ENCODE measurements around the gene GSS. TPM values are rescaled to one million over a fixed set of nuclear protein-coding genes. Genes with fewer than 3 reads are reported as not detected.

The GSS gene
- total RNA-seq, 1 experiment from 2014 or later = 131 TPM

DNA sequence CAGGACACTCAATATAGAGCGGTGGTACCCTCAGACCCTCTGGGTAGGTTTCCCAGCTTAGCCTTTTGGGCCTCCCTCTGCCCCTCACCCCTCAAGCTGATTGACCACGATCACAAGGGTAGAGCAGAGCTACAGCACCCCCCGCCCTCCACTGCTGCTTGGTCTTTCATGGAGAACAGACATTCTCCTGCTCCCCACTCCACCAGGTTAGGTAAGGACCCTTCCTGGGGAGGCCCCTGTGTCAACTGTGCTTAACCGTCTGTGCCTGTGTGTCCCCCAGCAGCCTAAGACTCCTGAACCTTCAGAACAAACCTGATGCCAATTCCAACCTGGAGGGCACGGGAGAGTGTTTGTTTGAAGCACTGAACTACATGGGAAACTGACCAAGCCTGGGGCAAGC lies 11.8 kb upstream of the GSS start:
- Histone ChIP-seq H3K79me2 (ENCODE audit: low read depth) (no peaks in the 10 kb centered on the region), H3K27ac (no peak overlapping the region), H3F3A (ENCODE audit: insufficient read depth, low read depth) (no peaks in the 10 kb centered on the region), H3K9me2 (ENCODE audit: insufficient read depth) (no peaks in the 10 kb centered on the region), H2AFZ (no peak overlapping the region), H3K36me3 (ENCODE audit: low read depth) (no peaks in the 10 kb centered on the region), H3K4me2 (no peak overlapping the region), H3K4me3 (no peak overlapping the region), H3K27me3 (ENCODE audit: insufficient read depth, low read depth) (no peaks in the 10 kb centered on the region), H3K9me3 (ENCODE audit: insufficient read depth, low read depth) (no peaks in the 10 kb centered on the region), H3K4me1 (replicated peaks; ENCODE audit: insufficient read depth) (no peaks in the 10 kb centered on the region), H4K20me1 (ENCODE audit: insufficient read depth) (no peaks in the 10 kb centered on the region)
- ChIA-PET POLR2A (ENCODE audit: unreplicated experiment) (interaction anchor here (0.7 kb wide), 1 partner anchor 76 kb away, joined by 3 read pairs; no protein-coding TSS in a partner anchor), CTCF (no interaction called here)
- intact Hi-C loops (cut with micrococcal nuclease; ENCODE audit: unreplicated experiment) = no loop called here
- TF ChIP-seq, protein P1, sequence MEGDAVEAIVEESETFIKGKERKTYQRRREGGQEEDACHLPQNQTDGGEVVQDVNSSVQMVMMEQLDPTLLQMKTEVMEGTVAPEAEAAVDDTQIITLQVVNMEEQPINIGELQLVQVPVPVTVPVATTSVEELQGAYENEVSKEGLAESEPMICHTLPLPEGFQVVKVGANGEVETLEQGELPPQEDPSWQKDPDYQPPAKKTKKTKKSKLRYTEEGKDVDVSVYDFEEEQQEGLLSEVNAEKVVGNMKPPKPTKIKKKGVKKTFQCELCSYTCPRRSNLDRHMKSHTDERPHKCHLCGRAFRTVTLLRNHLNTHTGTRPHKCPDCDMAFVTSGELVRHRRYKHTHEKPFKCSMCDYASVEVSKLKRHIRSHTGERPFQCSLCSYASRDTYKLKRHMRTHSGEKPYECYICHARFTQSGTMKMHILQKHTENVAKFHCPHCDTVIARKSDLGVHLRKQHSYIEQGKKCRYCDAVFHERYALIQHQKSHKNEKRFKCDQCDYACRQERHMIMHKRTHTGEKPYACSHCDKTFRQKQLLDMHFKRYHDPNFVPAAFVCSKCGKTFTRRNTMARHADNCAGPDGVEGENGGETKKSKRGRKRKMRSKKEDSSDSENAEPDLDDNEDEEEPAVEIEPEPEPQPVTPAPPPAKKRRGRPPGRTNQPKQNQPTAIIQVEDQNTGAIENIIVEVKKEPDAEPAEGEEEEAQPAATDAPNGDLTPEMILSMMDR (conservative IDR thresholded peaks at IDR 0.05) = no peak
- TF ChIP-seq EZH2 (IDR thresholded peaks at IDR 0.05; ENCODE audit: low read depth) = no peak
- no TSS peak for BruUV-seq (replicated peaks)
- no peak for DNase-seq

DNA sequence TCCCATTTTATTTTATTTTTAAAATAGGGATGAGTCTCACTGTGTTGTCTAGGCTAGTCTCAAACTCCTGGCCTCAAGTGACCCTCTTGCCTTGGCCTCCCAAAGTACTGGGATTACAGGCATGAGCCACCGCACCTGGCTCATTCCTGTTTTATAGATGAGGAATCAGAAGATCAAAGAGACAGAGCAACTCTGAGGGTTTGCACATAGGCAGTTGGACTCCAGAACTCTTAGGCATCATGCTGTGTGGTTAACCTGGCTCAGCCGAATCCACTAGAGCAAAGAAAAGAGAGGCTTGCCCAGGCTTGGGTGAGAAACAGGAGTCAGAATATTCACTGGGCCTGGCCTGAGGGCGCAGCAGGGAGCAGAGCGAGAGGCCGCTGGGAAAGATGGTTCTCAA lies 9.4 kb upstream of the GSS start:
- CTCF ChIA-PET = no interaction called here
- H3K79me2 ChIP-seq (ENCODE audit: low read depth) = no peaks in the 10 kb centered on the region
- TF ChIP-seq, protein P1 (conservative IDR thresholded peaks at IDR 0.05) = no peak
- TF ChIP-seq EZH2 (IDR thresholded peaks at IDR 0.05; ENCODE audit: low read depth) = no peak
- DNase-seq = no peak
- POLR2A ChIA-PET (ENCODE audit: unreplicated experiment) = no interaction called here
- no peak overlapping the region for H3K27ac ChIP-seq
- H3K4me3 ChIP-seq = no peak overlapping the region
- no peaks in the 10 kb centered on the region for H3K9me3 ChIP-seq (ENCODE audit: insufficient read depth, low read depth)
- H3K27me3 ChIP-seq (ENCODE audit: insufficient read depth, low read depth) = no peaks in the 10 kb centered on the region
- no peaks in the 10 kb centered on the region for H3F3A ChIP-seq (ENCODE audit: insufficient read depth, low read depth)
- no peaks in the 10 kb centered on the region for H3K9me2 ChIP-seq (ENCODE audit: insufficient read depth)
- BruUV-seq (replicated peaks) = no TSS peak
- no peaks in the 10 kb centered on the region for H4K20me1 ChIP-seq (ENCODE audit: insufficient read depth)
- H3K4me2 ChIP-seq = no peak overlapping the region
- H3K4me1 ChIP-seq (replicated peaks; ENCODE audit: insufficient read depth) = no peaks in the 10 kb centered on the region
- no peaks in the 10 kb centered on the region for H3K36me3 ChIP-seq (ENCODE audit: low read depth)
- intact Hi-C loops (cut with micrococcal nuclease; ENCODE audit: unreplicated experiment) = no loop called here
- H2AFZ ChIP-seq = no peak overlapping the region

DNA sequence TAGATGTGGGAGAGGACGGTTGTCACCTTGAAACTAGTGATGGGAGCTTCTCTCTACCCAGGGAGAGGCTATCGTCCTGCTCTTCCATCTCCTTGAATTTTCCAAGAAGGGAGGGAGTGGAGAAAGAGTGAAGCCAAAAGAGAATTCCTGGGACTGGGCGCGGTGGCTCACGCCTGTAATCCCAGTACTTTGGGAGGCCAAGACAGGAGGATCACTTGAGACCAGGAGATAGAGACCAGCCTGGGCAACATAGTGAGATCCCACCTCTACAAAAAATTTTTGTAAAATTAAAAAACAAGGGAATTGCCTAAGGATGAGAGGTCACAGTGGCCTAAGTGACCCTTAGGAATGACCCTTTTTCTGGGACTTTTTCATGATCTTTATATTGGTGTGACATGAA lies 8.9 kb upstream of the GSS start:
- Histone ChIP-seq H3K4me3 (no peak overlapping the region), H3K4me1 (replicated peaks; ENCODE audit: insufficient read depth) (no peaks in the 10 kb centered on the region), H3K4me2 (no peak overlapping the region), H3K27ac (no peak overlapping the region), H3K79me2 (ENCODE audit: low read depth) (no peaks in the 10 kb centered on the region), H3K9me3 (ENCODE audit: insufficient read depth, low read depth) (no peaks in the 10 kb centered on the region), H3K9me2 (ENCODE audit: insufficient read depth) (no peaks in the 10 kb centered on the region), H4K20me1 (ENCODE audit: insufficient read depth) (no peaks in the 10 kb centered on the region), H3K36me3 (ENCODE audit: low read depth) (no peaks in the 10 kb centered on the region), H3K27me3 (ENCODE audit: insufficient read depth, low read depth) (no peaks in the 10 kb centered on the region), H2AFZ (no peak overlapping the region), H3F3A (ENCODE audit: insufficient read depth, low read depth) (no peaks in the 10 kb centered on the region)
- intact Hi-C loops (cut with micrococcal nuclease; ENCODE audit: unreplicated experiment) = no loop called here
- POLR2A ChIA-PET (ENCODE audit: unreplicated experiment) = no interaction called here
- CTCF ChIA-PET = interaction anchor here (0.6 kb wide), 1 partner anchor 132 kb away, joined by 6 read pairs; no protein-coding TSS in a partner anchor
- no peak for DNase-seq
- TF ChIP-seq, protein P1 (conservative IDR thresholded peaks at IDR 0.05) = no peak
- BruUV-seq (replicated peaks) = no TSS peak
